Esophagus muscularis mucosa (tissue), 4 donors: ENCODE measurements around the gene NRSN2. TPM values are rescaled to one million over a fixed set of nuclear protein-coding genes. Genes with fewer than 3 reads are reported as not detected.

ENCODE experiments used
- DNase-seq: peaks from one replicate; pipeline ENCODE4 v3.0.0-alpha.2; 2017; ENCODE audit errors: extremely low spot score
- H3K27ac ChIP-seq, 4 donors: fragments of 200-600 bp; sonication (generic); replicated peaks in 1 of 4; 1 replicate in 3 of 4; 2 replicates in 1 of 4; pipeline ENCODE4 v1.5.1; 2016 to 2019; ENCODE audit warnings: mild to moderate bottlenecking in 1 of 4
- H3K27me3 ChIP-seq, 4 donors: fragments of 200-600 bp; sonication (generic); one replicate each; pipeline versions ENCODE4 v1.5.1 to v1.6.0; 2016 to 2019
- H3K36me3 ChIP-seq, 4 donors: fragments of 200-600 bp; sonication (generic); one replicate each; pipeline ENCODE4 v1.5.1; 2016 to 2019
- H3K4me1 ChIP-seq, 4 donors: fragments of 200-600 bp; sonication (generic); one replicate each; pipeline ENCODE4 v1.5.1; 2016 to 2019
- H3K4me3 ChIP-seq, 4 donors: fragments of 200-600 bp; sonication (generic); 1 replicate in 2 of 4; 2 replicates in 2 of 4; pipeline ENCODE4 v1.5.1; 2016 to 2019; ENCODE audit warnings: mild to moderate bottlenecking in 4 of 4, moderate library complexity in 1 of 4
- H3K9me3 ChIP-seq, 4 donors: fragments of 200-600 bp; sonication (generic); 1 replicate in 3 of 4; 2 replicates in 1 of 4; pipeline ENCODE4 v1.5.1; 2016 to 2019
- CTCF ChIP-seq, 3 experiments: fragments of 200-600 bp in 2 of 3; fragments of 450-650 bp in 1 of 3; sonication (generic) in 2 of 3; IDR thresholded peaks; one replicate each; pipeline ENCODE4 v1.5.1; 2017 to 2019; ENCODE audit warnings: antibody characterized with exemption in 3 of 3, mild to moderate bottlenecking in 2 of 3, moderate library complexity in 1 of 3
- EP300 ChIP-seq: sonication (generic); formaldehyde crosslinking; IDR thresholded peaks from one replicate; pipeline ENCODE4 v1.6.1; 2017; ENCODE audit warnings: antibody characterized with exemption
- POLR2A ChIP-seq: fragments of 450-650 bp; IDR thresholded peaks from one replicate; pipeline ENCODE4 v1.6.1; 2017; ENCODE audit warnings: antibody characterized with exemption, moderate library complexity, mild to moderate bottlenecking, low read depth
- POLR2AphosphoS5 ChIP-seq, 2 donors: sonication (generic); formaldehyde crosslinking; IDR thresholded peaks; one replicate each; pipeline ENCODE4 v1.6.1; 2017; ENCODE audit warnings: antibody characterized with exemption in 2 of 2
- WGBS: methylation state at CpG from one replicate; pipeline ENCODE4 v1.1.5; 2018; 5-methylcytosine and 5-hydroxymethylcytosine counted together
- intact Hi-C: fragments of 100-400 bp; cut with DNase I; formaldehyde crosslinking; loops from one replicate; pipeline ENCODE4 v1.15.1; 2023
- total RNA-seq, 4 donors: library from RNA; depleted of rRNA; stranded (reverse); fragments of >200 nt; gene quantifications; one replicate each; pipeline versions ENCODE4 v1.1.0 to v1.2.1, GENCODE V29; 2016

Gene NRSN2
- total RNA-seq, 4 donors from 2014 or later, result 20.8 to 72.8 (median 48.9) TPM

GRCh38 chr20:381581-382290 is 34.8 kb downstream of the NRSN2 start:
- Histone ChIP-seq H3K27ac (peak overlapping the region in 3 of 4 donors; percentile 47 to 61 (median 53)), H3K36me3 (no peaks in the 10 kb centered on the region), H3K27me3 (peaks cover 0 to 41% (median 11%) of the 10 kb centered on the region in 4 donors), H3K4me1 (peaks cover 5 to 21% (median 19%) of the 10 kb centered on the region in 4 donors), H3K9me3 (no peaks in the 10 kb centered on the region), H3K4me3 (peak overlapping the region; percentile 61 to 76 (median 65))
- DNase-seq, result peak; percentile 96
- TF ChIP-seq POLR2AphosphoS5 (IDR thresholded peaks at IDR 0.05), result no peak
- TF ChIP-seq CTCF (IDR thresholded peaks at IDR 0.05), result no peak
- no peak for TF ChIP-seq EP300
- no peak for TF ChIP-seq POLR2A
- 4% methylated on average over 19 of the region's 49 CpGs for WGBS
- intact Hi-C loops, result no loop called here

GRCh38 chr20:382291-383115 is 35.6 kb downstream of the NRSN2 start:
- intact Hi-C loops, result no loop called here

GRCh38 chr20:383889-384288 is 37.0 kb downstream of the NRSN2 start:
- TF ChIP-seq POLR2A (no peak), POLR2AphosphoS5 (IDR thresholded peaks at IDR 0.05) (no peak), EP300 (no peak), CTCF (IDR thresholded peaks at IDR 0.05) (no peak)
- H3K27me3 ChIP-seq, result peaks cover 0 to 39% (median 11%) of the 10 kb centered on the region in 4 donors

More at GRCh38 chr20:382291-383115, 35.6 kb downstream of the NRSN2 start:
- peaks cover 0 to 41% (median 11%) of the 10 kb centered on the region in 4 donors for H3K27me3 ChIP-seq
- peak overlapping the region; percentile 61 to 76 (median 65) for H3K4me3 ChIP-seq
- no peaks in the 10 kb centered on the region for H3K36me3 ChIP-seq
- DNase-seq, result no peak
- peaks cover 5 to 21% (median 19%) of the 10 kb centered on the region in 4 donors for H3K4me1 ChIP-seq
- no peak overlapping the region for H3K27ac ChIP-seq
- 88% methylated on average over 8 of the region's 8 CpGs for WGBS
- H3K9me3 ChIP-seq, result no peaks in the 10 kb centered on the region
- TF ChIP-seq POLR2A (no peak), EP300 (no peak), CTCF (IDR thresholded peaks at IDR 0.05) (no peak), POLR2AphosphoS5 (IDR thresholded peaks at IDR 0.05) (no peak)

GRCh38 chr20:384723-385122 is 37.8 kb downstream of the NRSN2 start:
- Histone ChIP-seq H3K4me1 (peaks cover 5 to 21% (median 19%) of the 10 kb centered on the region in 4 donors), H3K27me3 (peaks cover 0 to 30% (median 11%) of the 10 kb centered on the region in 4 donors), H3K36me3 (peaks cover 0 to 18% (median 12%) of the 10 kb centered on the region in 4 donors), H3K4me3 (no peak overlapping the region), H3K9me3 (no peaks in the 10 kb centered on the region), H3K27ac (no peak overlapping the region)
- no peak for DNase-seq
- 100% methylated on average over 1 of the region's 1 CpG for WGBS
- no peak for TF ChIP-seq POLR2AphosphoS5 (IDR thresholded peaks at IDR 0.05)
- no peak for TF ChIP-seq CTCF (IDR thresholded peaks at IDR 0.05)
- TF ChIP-seq EP300, result no peak
- no peak for TF ChIP-seq POLR2A
- intact Hi-C loops, result no loop called here

More at GRCh38 chr20:383889-384288, 37.0 kb downstream of the NRSN2 start:
- intact Hi-C loops, result no loop called here
- Histone ChIP-seq H3K27ac (no peak overlapping the region), H3K4me1 (peaks cover 5 to 21% (median 19%) of the 10 kb centered on the region in 4 donors), H3K9me3 (no peaks in the 10 kb centered on the region), H3K36me3 (peaks cover 0 to 9% (median 4%) of the 10 kb centered on the region in 4 donors), H3K4me3 (no peak overlapping the region)
- WGBS, result 91% methylated on average over 5 of the region's 5 CpGs
- DNase-seq, result no peak
